ENCODE results near the gene CMPK1.

DNA sequence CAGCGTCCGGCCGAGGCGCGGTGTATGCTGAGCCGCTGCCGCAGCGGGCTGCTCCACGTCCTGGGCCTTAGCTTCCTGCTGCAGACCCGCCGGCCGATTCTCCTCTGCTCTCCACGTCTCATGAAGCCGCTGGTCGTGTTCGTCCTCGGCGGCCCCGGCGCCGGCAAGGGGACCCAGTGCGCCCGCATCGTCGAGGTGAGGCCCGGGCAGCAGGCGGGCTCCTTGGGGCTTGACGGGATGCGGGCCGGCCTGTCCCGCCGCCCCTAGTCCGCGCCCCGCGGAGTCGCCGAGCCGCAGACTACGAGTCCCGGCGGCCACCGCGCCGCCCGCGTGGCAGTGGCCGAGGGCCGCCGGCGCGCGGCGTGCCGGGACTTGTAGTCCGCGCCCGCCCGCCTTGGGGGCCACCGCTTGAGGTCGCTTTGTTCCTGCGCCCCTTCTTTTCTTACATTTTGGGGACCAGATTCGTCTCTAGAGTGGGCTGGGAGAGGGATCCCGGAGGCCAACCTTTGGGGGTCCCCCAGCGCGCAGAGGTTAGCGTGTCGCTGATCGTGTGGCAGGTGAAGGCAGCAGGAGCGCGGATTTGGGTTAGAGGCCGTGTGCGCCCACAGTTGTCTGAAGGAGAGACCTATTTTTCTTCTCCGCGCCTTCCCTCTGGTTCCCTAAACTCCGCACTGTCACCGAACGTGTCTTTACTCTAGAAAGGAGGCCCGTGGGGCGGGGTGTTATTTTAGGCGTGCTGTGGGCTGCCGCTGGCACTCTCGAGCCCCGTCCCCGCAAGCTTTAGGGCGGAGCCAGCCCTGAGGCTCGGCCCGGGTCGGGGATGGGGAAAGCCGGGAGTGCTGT lies 553 bp downstream of the CMPK1 start:
- TF ChIP-seq, protein P1, sequence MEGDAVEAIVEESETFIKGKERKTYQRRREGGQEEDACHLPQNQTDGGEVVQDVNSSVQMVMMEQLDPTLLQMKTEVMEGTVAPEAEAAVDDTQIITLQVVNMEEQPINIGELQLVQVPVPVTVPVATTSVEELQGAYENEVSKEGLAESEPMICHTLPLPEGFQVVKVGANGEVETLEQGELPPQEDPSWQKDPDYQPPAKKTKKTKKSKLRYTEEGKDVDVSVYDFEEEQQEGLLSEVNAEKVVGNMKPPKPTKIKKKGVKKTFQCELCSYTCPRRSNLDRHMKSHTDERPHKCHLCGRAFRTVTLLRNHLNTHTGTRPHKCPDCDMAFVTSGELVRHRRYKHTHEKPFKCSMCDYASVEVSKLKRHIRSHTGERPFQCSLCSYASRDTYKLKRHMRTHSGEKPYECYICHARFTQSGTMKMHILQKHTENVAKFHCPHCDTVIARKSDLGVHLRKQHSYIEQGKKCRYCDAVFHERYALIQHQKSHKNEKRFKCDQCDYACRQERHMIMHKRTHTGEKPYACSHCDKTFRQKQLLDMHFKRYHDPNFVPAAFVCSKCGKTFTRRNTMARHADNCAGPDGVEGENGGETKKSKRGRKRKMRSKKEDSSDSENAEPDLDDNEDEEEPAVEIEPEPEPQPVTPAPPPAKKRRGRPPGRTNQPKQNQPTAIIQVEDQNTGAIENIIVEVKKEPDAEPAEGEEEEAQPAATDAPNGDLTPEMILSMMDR (conservative IDR thresholded peaks at IDR 0.05 in 1 of 2, IDR thresholded peaks at IDR 0.05 in 1 of 2; ENCODE audit: low read depth in 1 of 2, low read length in 2 of 2): peak; percentile 19 to 35
- no peak for TF ChIP-seq EZH2 (IDR thresholded peaks at IDR 0.05; ENCODE audit: low read length, missing control alignments)
